Fibroblast of villous mesenchyme (primary cell): ENCODE measurements around the gene MRPS5. TPM values are rescaled to one million over a fixed set of nuclear protein-coding genes. Genes with fewer than 3 reads are reported as not detected.

ENCODE experiments used
- DNase-seq: peaks from one replicate; pipeline ENCODE4 v3.0.0-alpha.2; 2010; ENCODE audit warnings: low read depth
- H3K4me3 ChIP-seq: 2 replicates; pipeline ENCODE4 v1.5.1; 2011; ENCODE audit warnings: low read depth, mild to moderate bottlenecking, low read length
- total RNA-seq: library from RNA; depleted of rRNA; stranded (reverse); fragments of >200 nt; gene quantifications from 2 replicates; pipeline ENCODE4 v1.2.3, GENCODE V29; 2012
- TF ChIP-seq, protein P1 (sequence below): IDR thresholded peaks from 2 replicates; pipeline ENCODE4 v1.5.1; 2012; ENCODE audit warnings: low read depth, mild to moderate bottlenecking, low read length; ENCODE audit not compliant: insufficient read depth

MRPS5 gene
- total RNA-seq, 1 donor = 32.0 TPM

DNA sequence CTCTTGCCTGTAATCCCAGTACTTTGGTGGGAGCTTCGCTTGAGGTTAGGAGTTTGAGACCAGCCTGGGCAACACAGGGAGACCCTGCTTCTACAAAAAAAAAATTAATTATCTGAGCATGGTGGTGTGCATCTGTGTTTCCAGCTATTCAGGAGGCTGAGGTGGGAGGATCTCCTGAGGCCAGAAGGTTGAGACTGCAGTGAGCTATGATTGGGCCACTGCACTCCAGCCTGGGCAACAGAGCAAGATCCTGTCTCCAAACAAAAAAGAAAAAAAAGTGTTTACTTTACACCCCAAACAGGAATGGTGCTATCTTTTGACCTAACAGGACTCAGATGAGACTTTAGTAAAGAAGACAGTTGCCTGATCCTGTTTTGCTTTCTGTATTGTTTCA, 60.5 kb downstream of the MRPS5 start:
- TF ChIP-seq, protein P1, sequence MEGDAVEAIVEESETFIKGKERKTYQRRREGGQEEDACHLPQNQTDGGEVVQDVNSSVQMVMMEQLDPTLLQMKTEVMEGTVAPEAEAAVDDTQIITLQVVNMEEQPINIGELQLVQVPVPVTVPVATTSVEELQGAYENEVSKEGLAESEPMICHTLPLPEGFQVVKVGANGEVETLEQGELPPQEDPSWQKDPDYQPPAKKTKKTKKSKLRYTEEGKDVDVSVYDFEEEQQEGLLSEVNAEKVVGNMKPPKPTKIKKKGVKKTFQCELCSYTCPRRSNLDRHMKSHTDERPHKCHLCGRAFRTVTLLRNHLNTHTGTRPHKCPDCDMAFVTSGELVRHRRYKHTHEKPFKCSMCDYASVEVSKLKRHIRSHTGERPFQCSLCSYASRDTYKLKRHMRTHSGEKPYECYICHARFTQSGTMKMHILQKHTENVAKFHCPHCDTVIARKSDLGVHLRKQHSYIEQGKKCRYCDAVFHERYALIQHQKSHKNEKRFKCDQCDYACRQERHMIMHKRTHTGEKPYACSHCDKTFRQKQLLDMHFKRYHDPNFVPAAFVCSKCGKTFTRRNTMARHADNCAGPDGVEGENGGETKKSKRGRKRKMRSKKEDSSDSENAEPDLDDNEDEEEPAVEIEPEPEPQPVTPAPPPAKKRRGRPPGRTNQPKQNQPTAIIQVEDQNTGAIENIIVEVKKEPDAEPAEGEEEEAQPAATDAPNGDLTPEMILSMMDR = no peak
- no peak for DNase-seq
- H3K4me3 ChIP-seq = no peak overlapping the region

DNA sequence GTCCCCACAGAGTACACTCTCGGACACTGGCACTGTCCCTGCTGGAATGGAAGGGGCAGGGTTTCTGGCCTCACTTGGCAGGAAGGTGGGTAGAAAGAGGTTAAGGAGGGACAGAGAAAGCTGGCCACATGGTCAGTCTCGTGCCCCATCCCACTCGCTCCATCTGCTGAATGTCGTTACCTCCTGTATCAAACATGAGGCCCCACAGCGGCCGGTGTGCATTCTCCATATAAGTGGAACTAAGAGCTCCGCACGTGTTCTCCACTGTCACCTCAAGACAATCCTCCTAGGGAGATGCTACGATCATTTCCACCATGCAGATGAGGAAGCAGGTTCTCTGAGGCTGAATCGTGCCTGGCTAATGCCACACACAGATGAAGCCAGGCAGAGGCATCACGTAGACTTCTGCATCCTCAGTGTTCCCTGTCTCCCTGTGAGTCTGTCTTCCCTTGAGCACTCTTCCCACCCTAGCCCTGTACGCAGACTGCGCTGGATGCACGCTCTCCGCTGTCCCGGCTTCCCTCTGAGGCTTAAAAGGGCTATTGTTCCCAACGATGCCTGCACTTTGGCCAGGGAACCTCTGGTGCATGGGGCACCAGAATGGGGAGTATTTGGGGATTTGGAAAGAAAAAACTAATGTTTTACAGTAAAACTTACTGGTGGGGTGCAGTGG, 61.0 kb downstream of the MRPS5 start:
- no peak for DNase-seq
- no peak overlapping the region for H3K4me3 ChIP-seq
- TF ChIP-seq, protein P1 = no peak

DNA sequence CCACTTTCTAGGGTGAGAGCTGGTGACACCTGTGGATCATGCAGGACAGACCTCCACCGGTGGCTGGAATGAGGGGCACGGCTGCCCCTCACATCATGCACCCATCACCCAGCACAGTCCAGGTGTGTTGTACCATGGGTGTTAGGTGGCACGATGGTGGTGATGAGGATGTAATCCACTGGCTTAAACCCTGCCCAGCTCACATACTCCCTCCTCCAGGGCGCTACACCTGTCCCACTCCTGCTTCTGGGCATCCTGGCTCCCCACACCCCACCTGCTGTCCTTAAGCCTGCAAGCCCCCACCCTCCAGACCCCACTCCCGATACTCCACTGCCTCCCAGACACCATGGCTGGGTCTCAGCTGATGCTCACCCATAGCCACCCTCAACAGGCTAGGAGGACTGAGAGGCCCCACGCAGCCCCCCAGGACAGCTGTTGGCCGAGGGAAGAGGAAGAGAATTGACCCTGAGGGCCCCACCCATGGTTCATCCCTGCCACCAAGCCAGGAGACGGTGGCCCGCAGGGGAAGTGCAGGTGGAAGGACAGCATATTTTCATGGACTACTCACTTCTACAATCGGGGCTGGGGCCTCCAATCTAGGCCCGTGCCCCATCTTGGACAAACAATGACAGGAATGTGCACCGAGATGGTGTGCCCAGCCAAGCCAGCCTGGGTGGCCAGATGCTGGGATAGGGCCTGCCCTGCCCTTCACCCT, 61.8 kb downstream of the MRPS5 start:
- no peak for DNase-seq
- no peak overlapping the region for H3K4me3 ChIP-seq
- TF ChIP-seq, protein P1 = no peak

DNA sequence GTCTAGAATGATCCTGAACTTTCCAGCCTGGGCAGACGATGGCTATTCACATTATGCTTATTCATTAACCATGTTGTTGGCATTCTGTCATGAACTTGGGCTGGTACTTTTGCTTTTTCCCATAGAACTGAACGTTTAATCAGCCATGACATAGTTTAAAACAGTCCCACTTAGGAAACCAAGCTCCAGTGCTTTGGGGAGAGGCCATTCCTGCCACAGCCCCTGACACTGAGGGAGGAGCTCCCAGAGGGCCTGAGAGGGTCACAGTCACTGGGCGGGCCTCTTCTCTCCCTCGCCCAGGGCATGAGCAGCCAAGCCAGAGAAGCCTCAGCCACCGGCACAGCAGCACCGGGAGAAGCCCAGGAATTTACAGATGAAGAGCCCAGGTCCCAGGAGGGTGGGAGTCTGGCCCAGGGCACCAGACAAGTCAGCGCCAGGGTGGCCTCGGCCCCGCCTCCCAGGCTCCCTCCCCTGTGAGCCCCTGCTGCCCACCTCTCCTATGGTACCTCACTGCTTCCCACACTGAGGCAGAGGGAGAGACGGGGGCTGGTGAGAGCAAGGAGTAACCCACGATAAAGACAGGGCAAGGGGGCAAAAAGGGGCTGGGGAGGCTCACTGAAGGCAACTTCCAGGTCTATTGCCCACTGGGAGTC, 62.5 kb downstream of the MRPS5 start:
- H3K4me3 ChIP-seq = no peak overlapping the region
- no peak for DNase-seq
- TF ChIP-seq, protein P1 = no peak

DNA sequence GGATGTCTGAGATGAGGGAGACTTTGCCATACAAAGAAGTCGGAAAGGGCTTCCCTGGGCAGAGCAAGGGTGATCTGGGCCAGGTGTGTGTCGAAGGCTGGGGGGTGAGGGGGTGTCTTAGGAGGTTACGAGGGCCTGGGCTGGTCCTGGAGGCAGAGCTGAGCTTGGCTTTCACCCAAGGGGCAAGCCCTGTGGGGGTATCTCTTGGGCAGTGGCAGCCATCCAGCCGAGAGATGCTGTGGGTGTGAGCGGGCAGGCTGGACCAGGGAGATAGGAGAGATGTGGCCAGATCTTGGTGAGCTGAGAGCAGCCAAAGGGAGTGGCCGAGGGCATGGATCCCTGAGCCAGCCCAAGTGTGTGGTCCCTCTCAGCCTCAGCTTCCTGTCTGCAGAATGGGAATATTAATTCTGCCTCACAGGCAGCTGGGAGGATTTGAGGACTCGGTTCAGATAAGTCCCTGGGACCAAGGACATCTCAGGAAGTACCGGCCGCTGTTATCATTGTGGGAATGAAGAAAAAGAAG, 63.1 kb downstream of the MRPS5 start:
- TF ChIP-seq, protein P1 = no peak
- H3K4me3 ChIP-seq = no peak overlapping the region
- no peak for DNase-seq

DNA sequence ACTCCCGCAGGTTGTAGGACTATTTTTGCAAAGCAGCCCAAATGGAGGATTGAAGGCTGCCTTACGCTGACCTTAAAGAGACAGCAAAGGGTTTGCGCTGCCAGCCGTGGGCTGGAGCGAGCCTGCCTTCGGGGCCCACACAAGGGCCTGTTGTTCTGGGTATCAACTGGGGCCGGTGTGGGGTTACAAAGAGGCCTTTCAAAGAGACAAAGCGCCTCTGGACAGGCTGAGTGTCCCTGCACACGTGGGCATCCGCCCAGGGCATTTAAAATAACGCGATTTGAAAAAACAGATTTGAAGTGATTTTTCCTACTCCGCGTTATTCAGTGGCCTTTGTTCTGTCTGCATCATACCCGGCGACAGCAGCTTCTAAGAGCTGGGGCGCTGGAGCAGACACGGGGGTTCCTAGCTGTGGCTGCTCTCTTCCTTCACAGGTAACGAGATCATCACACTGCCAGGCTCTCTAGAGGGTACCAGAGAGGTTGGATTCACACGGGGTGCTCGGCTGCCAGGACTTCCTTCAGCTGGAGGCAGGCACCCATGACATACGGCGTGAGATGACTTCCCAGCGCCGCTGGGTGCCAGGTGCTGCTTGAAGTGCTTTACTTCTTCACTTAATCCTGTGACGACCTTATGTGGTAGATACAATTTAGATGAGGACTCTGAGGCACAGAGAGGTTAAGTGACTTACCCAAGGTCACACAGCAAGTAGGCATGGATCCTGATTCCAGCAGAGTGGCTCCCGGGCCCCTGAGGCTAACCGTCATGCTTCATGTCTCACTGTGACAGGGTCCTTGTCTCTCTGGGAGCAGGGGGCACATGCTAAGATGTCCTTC, 63.9 kb downstream of the MRPS5 start:
- TF ChIP-seq, protein P1 = no peak

More for the DNA sequence above, 63.9 kb downstream of the MRPS5 start:
- H3K4me3 ChIP-seq = no peak overlapping the region
- no peak for DNase-seq
